Measurements from ENCODE around the gene UBE2E2.

The UBE2E2 gene

DNA sequence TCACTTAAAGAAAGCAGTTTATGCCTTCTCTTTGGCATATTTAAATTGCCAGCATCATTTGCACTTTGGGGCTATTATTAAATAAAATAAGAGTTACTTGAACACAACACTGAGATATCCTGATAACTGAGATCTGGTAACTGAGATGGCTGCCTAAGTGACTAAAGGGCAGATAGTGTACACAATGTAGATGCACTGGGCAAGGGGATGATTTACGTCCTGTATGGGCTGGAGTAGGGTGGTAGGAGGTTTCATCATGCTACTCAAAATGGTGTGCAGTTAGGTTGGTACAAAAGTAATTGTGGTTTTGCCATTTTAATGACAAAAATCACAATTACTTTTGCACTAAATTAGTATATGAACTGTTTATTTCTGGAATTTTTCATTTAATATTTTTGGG lies 196.1 kb downstream of the UBE2E2 start:
- FAIRE-seq: no peak

DNA sequence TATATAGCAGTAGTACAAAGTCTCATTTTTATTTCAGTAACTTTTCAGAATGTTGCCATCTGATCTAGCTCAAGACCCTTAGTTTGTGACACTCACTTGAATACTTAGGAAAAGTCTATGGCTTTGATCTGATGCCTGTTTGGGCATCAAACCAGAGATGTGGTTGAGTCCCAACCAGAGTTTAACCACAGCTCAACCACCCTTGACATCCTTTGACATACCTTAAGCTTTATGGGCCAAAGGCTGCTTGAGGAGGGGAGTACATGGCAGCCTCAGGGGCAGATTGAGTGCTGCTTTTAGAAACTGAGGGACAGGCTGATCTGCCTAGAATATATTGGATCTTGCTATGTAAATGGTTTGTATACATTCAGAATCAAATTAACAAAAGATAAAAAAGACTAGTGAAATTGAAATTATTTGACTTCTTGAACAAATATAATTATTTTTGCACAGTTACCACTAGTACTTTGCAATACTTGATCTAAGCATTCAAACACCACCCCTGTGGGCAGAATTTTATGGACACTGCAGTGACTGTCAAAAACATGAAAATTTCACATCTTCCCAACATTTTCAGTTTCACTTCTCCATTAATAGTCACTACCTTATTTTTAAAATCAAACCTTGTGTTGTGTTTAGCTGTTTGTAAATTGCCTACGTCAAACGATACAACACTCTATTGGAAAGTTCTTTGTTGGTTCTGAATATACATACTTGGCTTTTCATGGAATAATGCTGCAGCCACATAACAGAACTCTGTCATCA lies 199.8 kb downstream of the UBE2E2 start:
- FAIRE-seq: no peak

- FAIRE-seq: no peak
Observed at GRCh38 chr3:23404246-23404645, 201.1 kb downstream of the UBE2E2 start.

DNA sequence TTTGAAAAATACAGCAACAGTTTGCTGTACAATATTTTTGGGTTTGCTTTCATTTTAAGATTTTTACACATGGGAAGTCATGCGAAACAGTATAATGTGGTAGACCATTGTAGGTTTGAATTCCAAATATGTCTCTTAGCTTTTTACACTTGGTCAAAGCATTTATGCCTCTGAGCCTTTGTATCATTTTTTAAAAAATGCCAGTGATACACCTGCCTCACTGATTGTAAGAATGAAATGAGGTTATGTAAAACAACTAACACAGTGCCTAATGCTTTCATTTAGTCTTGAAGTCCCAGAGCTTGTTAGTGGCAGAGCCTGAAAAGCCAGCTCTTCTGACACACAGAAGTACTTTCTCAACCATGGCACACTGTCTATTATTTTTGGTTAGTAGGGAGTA lies 202.0 kb downstream of the UBE2E2 start:
- no peak for FAIRE-seq

- no peak for FAIRE-seq
Observed at GRCh38 chr3:23406601-23407000, 203.5 kb downstream of the UBE2E2 start.

DNA sequence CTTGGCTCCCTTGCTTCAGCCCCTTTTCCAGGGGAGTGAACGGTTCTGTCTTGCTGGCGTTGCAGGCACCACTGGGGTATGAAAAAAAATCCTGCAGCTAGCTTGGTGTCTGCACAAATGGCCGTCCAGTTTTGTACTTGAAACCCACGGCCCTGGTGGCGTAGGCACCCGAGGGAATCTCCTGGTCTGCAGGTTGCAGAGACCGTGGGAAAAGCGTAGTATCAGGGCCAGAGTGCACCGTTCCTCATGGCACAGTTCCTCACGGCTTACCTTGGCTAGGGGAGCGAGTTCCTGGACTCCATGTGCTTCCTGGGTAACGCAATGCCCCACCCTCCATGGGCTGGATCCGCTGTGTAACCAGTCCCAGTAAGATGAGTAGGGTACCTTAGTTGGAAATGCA lies 214.9 kb downstream of the UBE2E2 start:
- FAIRE-seq: no peak

DNA sequence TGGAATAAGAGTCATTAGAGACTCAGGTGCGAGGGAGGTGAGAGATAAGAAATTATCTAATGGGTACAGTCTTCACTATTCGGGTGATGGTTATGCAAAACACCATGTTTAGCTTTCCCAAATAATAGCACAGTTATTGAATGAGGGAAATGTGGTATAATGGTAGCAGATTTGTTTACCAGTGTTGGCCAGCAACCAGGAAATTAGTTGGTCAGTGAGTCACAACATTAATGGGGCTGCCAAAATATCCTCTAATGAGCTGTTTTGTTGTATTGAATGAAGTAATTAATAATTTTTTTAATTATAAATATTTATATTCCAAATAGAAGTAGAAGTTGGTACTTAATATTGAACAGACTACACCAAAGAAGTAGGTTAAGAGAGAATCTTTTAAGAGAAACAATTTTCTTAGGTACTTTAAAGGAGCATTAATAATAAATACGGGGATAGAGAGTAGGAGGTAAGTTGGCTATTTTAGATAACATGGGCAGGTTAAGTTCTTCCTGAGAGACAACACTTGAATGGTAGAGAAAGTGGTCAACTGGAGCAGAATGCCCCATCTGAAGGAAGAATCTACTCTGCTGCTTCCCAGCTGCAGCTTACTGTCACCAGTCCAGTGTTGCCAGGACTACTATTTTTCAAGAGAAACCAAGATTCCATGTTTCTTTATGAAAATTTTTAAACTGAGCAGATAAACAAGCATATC lies 218.8 kb downstream of the UBE2E2 start:
- no peak for FAIRE-seq

DNA sequence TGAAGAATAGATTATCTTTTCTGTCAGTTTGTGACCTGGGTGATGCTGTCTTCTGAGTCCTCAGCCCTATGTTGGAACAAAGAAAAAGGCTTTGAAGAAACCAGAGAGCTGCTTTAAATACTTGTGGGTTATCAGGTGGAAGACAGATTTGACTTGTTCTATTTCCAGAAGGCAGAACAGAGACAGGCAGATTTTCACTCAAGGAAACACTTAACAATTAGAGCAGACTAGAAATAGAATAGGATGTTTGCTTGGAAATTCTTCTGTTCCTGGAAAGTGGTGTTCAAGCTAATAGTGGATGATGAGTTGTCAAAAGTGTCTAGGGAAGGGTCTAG lies 219.4 kb downstream of the UBE2E2 start:
- no peak for FAIRE-seq

DNA sequence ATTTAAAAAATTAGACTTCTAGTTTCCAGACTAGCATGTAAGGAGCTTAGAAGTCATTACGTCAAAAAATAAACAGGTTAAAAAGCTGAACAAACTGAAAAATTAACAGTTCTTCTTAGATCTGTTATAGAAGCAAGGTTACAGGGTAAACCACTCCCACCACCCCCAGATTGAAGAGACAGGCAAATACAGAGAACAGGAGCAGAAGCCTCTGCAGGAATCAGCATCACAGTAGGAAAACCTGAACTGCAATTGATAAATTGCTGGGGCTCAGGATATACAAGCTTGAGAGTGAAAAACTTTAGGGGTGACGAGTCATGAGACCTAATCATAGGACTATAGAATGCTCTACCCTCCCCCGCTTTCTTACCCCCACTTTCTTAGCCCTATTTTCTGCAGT lies 222.3 kb downstream of the UBE2E2 start:
- FAIRE-seq: no peak

DNA sequence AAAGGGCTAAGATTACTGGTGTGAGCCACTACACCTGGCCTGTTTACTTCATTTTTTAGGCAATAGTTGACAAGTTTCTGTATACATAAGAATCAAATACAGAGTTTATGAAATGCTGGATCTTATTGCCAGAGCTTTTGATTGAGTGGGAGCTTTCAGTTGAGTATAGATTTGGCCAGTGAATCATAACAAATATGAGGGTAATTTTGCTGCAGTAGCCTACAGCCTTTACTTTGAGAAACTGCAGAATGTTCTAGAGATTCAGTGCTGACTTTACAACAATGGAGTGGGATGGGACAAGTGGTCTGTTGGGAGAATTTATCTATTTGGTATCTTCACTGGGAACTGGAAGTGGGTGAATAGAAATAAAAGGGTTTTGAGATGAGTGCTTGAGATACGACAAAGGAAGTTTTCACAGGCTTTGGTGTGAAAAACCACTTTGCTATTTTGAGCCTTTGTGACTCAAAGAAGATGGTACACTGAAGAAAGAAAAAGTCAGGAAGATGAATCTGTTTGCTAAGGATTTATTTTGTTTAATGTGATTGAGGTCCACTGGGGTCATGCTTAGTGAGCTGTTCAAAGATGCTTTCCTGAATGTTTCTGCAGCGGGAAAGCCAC lies 227.8 kb downstream of the UBE2E2 start:
- no peak for FAIRE-seq

DNA sequence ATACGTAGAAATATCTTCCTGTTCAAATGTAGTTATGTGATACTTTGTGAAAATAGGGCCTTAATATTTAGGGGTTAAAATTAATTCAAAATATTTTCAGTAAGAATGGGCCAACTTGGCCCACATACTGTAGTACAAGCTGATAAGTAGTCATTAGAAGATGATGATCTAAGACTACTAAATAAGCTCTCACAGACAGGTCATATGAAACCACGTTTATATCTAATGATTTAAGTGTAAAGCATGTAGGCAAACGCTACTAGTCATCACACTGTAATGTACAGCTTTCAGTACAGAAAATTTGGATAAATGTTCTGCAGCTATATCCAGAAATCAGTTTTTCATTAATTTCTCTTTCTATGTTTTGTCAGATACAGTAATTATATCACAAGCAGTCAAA lies 228.6 kb downstream of the UBE2E2 start:
- FAIRE-seq: no peak

- no peak for FAIRE-seq
Observed at GRCh38 chr3:23435318-23435717, 232.2 kb downstream of the UBE2E2 start.

- no peak for FAIRE-seq
Observed at GRCh38 chr3:23435904-23436303, 232.8 kb downstream of the UBE2E2 start.

DNA sequence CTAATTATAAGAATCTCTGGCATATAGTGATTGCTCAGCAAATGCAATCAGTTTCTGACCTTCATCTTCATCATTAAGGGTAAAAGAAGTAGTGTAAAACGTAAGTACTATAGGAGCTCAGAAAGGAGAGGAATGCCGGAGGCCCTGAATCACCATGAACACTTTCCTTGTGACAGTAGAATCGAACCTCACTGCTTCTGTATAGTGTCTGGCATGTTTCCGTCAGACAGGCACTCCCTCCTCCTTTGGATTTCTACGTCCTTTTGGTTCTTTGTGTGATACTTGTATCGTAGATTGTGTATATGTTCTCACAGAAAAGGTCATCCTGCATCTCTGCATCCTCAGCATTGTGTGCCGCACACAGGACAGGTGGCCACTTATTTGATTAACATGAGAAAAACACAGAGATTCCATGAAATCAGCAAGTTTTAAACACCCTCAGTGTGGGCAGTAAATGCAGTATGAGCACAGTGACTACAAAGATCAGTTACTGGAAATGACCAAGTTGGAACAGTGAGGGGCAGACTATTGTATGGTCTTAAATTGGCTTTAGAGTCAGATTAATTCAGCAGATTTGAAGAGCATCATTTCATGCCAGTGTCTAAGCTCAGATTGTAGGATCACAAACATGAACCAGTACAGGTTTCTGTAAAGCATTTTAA lies 234.5 kb downstream of the UBE2E2 start:
- FAIRE-seq: no peak

DNA sequence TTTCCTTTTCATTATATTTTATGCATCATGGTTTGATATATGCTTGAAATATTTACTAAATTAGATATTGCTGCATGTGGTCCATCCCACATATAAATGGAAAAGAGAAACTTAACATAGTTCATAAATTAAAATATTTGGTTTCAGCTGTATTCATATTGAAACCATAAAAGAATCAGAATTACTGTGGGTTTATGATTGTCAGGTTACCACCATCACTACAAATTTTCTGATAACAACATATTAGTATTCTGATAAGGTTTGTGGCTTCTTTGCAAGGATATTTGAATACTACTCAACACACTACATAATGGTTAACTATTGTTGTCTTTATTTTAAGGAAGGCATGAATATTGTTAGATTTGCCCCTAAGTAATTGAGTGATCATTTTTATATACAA lies 235.5 kb downstream of the UBE2E2 start:
- no peak for FAIRE-seq

- no peak for FAIRE-seq
Observed at GRCh38 chr3:23439080-23439479, 236.0 kb downstream of the UBE2E2 start.

DNA sequence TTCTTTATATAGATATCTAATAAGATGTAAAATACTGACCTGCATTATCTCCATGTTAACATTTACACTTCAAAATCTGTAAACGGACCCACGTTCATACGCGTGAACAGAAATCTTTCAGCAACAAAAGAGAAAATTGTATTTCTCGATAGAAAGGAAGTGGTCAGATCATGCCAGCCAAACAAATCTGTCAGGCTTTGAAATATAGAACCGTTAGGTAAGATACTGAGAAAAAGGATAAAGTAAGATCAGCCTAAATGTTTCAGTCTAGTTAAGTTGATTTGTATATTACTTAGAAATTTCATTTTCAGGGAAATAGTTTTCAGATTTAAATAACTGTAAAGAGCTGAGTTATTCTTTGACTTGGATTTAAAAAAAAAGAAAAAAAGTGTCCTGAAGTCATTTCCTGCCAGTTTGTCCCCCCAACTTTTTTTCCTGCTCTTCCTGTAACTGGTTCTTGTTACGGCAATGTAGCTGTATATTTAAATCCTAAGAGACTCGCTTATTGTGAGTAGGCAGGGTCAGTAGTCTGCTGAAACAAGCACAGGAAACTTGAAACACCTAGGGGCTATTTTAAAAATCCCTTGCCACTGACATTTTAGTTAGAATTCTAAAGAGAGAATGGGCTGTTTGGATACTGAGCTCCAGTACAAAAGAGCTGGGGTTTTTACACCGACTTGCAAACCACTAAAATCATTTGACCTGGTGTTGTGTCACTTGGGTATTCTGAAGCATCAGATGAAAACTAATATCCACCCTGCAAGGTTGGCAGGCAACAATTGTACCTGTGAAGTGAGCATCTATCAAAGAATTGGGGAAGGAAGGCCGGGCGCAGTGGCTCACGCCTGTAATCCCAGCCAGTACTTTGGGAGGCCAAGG lies 237.5 kb downstream of the UBE2E2 start:
- no peak for FAIRE-seq

DNA sequence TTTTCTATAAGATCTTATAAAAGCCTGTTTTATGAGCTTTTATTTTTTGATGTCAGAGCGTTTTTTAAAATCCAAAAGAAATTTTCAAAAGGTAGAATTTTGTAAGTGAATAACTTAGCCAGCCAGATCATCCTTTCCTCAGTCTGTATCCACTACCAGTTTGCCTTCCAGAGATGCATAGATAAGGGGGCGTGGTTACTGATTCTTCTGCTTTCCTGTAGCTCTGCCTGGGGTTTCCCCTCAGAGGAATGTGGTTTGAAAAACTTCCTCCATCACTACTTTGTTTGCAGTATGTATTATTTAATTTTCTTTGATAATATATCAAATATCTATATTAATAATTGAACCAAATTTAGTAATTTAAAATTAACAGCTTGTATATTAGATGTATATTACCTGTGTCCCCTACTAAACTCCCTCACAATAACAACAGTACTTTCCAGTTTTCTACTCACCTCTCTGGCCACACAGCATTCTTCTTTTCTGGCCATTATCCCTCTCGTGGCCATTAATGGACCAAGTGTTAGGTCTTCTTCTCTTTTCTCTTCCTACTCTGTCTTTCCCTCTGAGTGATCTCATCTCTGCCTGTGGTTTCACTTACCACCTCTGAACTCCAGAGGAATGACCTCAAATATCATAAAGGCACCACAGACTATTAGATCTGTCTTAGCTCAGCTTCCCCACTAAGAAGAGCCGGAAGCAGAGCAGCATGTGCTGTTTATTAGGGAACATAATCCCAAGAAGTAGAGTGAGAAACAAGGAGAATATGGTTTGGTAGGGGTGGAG lies 239.7 kb downstream of the UBE2E2 start:
- no peak for FAIRE-seq

DNA sequence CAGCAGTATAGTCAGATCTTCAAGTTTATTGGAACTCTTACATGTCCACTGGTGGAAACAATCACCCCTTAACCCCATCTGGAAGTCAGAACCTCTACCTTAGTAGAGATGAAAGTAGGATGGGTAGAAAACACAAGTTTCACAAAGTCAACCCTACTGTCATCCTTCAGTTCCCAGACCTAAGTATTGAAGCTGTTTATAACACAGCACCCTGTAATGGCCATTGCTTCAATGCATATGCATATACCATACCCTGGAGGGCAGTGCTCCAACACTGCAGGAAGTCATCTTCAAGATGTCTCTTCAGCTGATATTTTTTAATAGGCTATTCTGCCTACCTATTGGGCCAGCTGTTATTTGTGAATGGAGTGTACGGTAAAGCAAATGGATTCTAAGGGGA lies 241.3 kb downstream of the UBE2E2 start:
- FAIRE-seq: no peak

DNA sequence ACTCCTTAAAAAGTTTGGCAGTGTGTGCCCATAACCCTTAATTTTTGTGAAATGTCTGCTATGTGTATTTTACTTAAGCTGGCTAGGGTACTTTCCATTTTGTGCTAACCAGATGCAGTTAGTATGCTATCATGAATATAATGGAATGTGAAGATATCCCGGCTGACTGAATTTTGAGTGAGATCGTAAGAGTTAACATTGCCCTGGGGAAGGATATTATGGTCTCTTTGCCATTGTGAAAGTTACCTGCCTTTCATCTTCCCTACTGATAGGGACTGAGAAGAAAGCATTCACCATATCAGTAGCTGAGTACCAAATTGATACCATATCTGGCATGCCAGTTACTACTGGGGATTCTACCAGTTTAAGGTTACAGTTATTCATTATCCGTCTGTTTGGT lies 243.2 kb downstream of the UBE2E2 start:
- FAIRE-seq: no peak

- FAIRE-seq: no peak
Observed at GRCh38 chr3:23448998-23449537, 245.9 kb downstream of the UBE2E2 start.

GRCh38 chr3:23450051-23450450 lies 246.9 kb downstream of the UBE2E2 start:
- no peak for FAIRE-seq
